Measurements from ENCODE around the gene FADS1.

Gene FADS1

GRCh38 chr11:61816736-61817455 is at the start of gene FADS1:
FADS1 (minus strand) TSS chr11:61817003; CDS start chr11:61816929, 74 bp downstream.
- DNase-seq = peak; percentile 99

DNA sequence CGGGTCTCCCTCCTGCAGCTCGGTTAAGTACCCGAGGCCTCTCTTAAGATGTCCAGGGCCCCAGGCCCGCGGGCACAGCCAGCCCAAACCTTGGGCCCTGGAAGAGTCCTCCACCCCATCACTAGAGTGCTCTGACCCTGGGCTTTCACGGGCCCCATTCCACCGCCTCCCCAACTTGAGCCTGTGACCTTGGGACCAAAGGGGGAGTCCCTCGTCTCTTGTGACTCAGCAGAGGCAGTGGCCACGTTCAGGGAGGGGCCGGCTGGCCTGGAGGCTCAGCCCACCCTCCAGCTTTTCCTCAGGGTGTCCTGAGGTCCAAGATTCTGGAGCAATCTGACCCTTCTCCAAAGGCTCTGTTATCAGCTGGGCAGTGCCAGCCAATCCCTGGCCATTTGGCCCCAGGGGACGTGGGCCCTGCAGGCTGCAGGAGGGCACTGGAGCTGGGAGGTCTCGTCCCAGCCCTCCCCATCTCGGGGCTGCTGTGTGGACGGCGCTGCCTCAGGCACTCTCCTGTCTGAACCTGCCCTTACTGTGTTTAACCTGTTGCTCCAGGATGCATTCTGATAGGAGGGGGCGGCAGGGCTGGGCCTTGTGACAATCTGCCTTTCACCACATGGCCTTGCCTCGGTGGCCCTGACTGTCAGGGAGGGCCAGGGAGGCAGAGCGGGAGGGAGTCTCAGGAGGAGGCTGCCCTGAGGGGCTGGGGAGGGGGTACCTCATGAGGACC is 49.6 kb upstream of the FADS1 start:
- DNase-seq = no peak

- no peak for DNase-seq
Measured at GRCh38 chr11:61864814-61865775, 48.3 kb upstream of the FADS1 start.

- no peak for DNase-seq
Measured at GRCh38 chr11:61863548-61864081, 46.8 kb upstream of the FADS1 start.

DNA sequence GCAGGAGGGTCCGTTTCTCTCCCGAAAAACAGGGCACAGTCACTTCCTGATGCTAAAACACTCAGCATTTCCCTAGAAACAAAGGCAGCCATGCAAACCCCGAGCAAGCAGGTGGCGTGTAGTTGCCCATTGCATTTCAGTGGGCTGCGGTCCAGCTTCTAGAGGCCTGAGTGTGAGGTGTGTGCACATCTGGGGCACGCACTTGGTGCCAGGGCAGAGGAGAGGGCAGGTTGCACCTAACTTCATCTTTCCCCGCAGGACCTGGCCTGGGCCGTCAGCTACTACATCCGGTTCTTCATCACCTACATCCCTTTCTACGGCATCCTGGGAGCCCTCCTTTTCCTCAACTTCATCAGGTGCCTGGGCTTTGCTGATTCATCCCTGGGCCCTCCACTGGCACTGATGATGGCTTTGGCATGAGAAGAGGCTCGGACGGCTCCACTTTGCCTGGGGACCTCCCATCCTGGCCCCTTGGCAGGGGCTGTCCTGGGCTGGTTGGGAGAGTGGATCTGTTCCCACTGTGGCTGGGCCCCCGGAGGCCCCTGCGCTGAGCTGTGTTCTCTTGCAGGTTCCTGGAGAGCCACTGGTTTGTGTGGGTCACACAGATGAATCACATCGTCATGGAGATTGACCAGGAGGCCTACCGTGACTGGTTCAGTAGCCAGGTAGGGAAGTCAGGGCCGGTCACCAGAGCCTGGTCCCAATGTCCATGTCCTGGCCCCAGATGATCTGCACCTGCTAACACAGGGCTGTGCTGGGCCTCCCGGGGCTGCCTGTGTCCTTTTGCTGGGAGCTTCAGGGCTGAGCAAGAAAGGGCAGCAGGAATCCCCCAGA is 46.1 kb upstream of the FADS1 start:
- no peak for DNase-seq

- no peak for DNase-seq
Measured at GRCh38 chr11:61861634-61862033, 44.8 kb upstream of the FADS1 start.

GRCh38 chr11:61860054-61860903 is 43.5 kb upstream of the FADS1 start:
- no peak for DNase-seq

DNA sequence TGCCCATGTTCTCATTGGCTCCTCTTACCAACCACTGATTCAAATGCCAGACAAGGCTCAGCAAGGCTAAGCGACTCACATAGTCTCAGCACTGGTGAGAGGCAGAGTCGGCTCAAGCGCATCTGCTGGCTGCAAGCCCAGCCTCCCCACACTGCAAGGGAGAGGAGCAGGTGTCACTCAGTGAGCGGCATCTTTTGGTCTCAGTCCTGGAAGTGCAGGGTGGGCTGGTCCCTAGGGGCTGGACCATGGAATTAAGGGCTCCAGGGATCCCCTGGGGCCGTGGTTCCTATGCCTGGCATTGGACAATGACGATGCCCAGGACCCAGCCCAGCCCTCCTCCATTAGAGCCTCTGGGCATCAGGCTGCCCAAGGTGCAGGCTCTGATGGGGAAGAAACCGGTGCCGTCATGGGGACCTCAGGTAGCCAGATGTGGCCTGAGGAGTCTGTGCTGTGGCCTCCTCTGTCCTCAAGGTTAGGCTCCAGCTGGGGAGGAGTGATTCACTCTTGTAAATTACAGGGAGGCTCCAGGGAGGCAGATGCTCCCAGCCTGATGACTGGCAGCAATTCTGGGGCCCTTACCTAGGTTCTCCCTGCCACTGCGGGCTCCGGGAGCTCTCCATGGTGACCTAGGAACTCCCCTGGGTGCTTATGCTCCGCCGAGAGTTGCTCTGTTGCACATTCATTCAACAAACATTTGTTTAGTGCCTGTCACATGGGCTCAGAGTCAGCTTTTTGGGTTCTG is 39.3 kb upstream of the FADS1 start:
- DNase-seq = peak; percentile 26

DNA sequence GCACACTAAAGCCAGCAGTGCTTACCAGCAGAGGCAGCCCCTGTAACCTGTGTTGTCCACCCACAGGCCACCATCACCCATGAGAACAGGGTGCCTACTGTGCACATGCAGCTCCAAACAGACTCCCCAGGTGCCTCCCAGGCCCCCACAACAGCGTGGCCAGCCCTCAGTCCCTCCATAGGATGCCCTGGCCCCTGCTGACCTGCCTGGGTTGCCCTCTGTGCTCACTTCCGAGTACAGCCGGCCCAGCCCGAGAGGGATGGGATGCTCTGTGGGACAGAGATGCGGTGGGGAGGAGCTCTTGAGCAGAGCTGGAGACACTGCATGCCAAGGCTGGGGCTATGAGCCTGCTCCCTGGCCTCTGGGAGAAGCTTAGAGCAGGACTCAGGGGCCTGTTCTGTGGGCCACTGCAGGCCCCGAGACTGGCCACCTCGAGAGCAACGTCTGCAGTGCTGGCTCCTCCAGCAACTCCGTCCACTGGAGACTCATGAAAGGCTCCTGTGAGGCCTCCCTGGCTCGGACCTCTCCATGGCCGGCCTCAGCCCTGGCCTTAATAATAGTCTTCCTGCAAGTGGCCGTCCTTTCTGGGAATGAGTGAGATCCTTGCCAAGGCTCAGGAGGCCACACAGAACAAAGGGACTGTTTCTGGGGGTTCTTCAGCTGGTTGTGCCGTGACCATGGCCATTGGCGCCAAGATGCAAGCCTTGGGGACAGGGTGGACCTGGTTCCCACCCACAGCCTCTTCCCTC is 38.3 kb upstream of the FADS1 start:
- DNase-seq = no peak

- no peak for DNase-seq
Measured at GRCh38 chr11:61854206-61854895, 37.5 kb upstream of the FADS1 start.

GRCh38 chr11:61853698-61854169 is 36.9 kb upstream of the FADS1 start:
- no peak for DNase-seq

- DNase-seq = no peak
Measured at GRCh38 chr11:61851900-61852295, 35.1 kb upstream of the FADS1 start.

- no peak for DNase-seq
Measured at GRCh38 chr11:61851113-61851899, 34.5 kb upstream of the FADS1 start.

DNA sequence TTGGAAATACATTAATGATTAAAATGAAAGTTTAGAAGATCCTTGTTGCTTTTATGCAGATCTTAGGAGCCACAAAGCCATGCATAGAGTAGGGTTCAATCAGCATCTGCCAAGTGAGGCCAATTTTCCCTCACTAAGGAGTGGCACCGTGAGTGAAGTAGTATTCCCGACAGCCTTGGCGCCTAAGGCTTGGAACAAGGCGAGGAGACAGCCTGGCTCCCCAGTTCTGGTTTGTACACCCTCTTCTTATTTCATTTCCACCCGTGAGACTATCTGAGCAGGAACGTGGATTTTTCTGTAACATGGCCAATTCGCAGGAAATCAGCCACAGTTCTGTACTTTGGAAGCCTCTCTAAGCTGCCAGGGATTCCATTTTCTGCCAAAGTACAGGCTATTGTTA is 33.9 kb upstream of the FADS1 start:
- no peak for DNase-seq

DNA sequence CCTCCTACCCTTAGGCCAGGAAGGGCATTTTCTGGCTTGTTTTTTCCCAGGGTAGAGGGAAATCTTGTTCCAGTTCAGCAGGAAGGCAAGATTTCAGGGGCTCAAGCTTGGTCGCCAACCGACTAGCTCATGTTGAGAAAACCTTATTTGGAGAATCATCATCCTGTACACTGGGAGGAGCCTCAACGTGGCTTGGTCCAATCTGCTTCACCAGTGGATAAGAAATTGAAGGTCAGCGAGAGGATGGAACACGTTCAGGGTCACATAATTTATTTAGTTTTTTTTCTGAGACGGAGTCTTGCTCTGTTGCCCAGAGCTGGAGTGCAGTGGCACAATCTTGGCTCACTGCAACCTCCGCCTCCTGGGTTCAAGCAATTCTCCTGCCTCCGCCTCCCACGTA is 31.8 kb upstream of the FADS1 start:
- DNase-seq = no peak

- no peak for DNase-seq
Measured at GRCh38 chr11:61847914-61848581, 31.2 kb upstream of the FADS1 start.

- DNase-seq = no peak
Measured at GRCh38 chr11:61846362-61847020, 29.7 kb upstream of the FADS1 start.

Measured in NCI-H1092 treated with DMSO at 0.1 percent for 48 hours (cell line).